Stomach (tissue), 4 donors: ENCODE measurements around the gene TAS2R60.

Experiments
- CTCF ChIP-seq, 7 experiments: fragments of 450-650 bp in 4 of 7; fragments of 200-600 bp in 3 of 7; sonication (generic) in 3 of 7; IDR thresholded peaks; one replicate each; pipeline ENCODE4 v1.5.1; 2016 to 2019; ENCODE audit warnings: antibody characterized with exemption in 7 of 7, control low read depth in 2 of 7, mild to moderate bottlenecking in 1 of 7
- POLR2A ChIP-seq, 4 donors: fragments of 450-650 bp; IDR thresholded peaks; one replicate each; pipeline ENCODE4 v1.6.1; 2016; ENCODE audit warnings: antibody characterized with exemption in 4 of 4, control low read depth in 2 of 4, mild to moderate bottlenecking in 1 of 4, moderate library complexity in 1 of 4
- POLR2AphosphoS5 ChIP-seq, 3 donors: sonication (generic); formaldehyde crosslinking; IDR thresholded peaks; one replicate each; pipeline ENCODE4 v1.6.1; 2016; ENCODE audit warnings: antibody characterized with exemption in 3 of 3

- TF ChIP-seq CTCF (IDR thresholded peaks at IDR 0.05) (no peak), POLR2AphosphoS5 (IDR thresholded peaks at IDR 0.05) (no peak), POLR2A (IDR thresholded peaks at IDR 0.05) (no peak)
Observed at GRCh38 chr7:143413123-143413522, 30.1 kb upstream of the TAS2R60 start.
